Measurements from ENCODE around the gene SF3B6. TPM values are rescaled to one million over a fixed set of nuclear protein-coding genes. Genes with fewer than 3 reads are reported as not detected.
"Not testable (repeated sequence)": the region's sequence is repeated elsewhere in the genome, so short reads cannot be mapped to it uniquely, and the experiment has no call there.

The SF3B6 gene
- total and polyA plus RNA-seq, 12 donors: 61.2 to 209 (median 80.6) TPM

DNA sequence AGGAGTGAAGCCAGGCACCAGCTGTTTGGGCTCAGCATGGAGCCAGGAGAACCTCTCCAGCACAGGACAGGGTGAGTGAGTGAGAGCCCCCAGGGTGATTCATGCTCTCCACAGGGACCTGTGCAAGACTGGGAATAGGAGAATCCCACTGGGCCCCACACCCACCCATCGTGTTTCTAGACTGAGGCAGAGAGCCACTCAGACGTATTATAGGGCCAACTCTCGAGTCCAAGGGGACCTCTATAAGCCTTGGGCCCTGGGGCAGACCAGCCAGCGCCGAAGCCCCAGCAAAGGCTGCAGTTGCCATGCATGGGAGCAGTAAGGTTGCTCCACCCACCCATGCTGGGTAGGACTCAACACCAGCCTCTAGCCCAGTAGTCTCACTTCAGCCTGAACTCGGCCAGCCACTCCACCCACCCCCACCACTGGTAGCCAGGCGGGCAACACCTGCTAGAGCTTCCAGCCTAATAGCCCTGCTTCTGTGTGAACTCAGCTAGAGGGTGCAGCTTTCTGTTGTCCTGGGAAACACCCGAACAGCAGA, 28.1 kb upstream of the SF3B6 start:
- Histone ChIP-seq H3K4me1 (replicated peaks in 1 of 2) (no peaks in the 10 kb centered on the region), H3K27ac (no peak overlapping the region), H3K9me3 (replicated peaks in 1 of 3) (no peaks in the 10 kb centered on the region), H3K36me3 (replicated peaks in 1 of 2) (no peaks in the 10 kb centered on the region), H3K27me3 (no peaks in the 10 kb centered on the region), H3K4me3 (no peak overlapping the region)
- DNase-seq: no peak
- 93 to 98% (median 96%) methylated on average over 3 to 8 of the region's 8 CpGs for WGBS, 4 donors
- intact Hi-C loops (cut with DNase I): no loop called here
- TF ChIP-seq, protein P1, sequence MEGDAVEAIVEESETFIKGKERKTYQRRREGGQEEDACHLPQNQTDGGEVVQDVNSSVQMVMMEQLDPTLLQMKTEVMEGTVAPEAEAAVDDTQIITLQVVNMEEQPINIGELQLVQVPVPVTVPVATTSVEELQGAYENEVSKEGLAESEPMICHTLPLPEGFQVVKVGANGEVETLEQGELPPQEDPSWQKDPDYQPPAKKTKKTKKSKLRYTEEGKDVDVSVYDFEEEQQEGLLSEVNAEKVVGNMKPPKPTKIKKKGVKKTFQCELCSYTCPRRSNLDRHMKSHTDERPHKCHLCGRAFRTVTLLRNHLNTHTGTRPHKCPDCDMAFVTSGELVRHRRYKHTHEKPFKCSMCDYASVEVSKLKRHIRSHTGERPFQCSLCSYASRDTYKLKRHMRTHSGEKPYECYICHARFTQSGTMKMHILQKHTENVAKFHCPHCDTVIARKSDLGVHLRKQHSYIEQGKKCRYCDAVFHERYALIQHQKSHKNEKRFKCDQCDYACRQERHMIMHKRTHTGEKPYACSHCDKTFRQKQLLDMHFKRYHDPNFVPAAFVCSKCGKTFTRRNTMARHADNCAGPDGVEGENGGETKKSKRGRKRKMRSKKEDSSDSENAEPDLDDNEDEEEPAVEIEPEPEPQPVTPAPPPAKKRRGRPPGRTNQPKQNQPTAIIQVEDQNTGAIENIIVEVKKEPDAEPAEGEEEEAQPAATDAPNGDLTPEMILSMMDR (IDR thresholded peaks at IDR 0.05): no peak

- no peak for TF ChIP-seq POLR2A (IDR thresholded peaks at IDR 0.05)
- TF ChIP-seq, protein P1 (IDR thresholded peaks at IDR 0.05): no peak
- Histone ChIP-seq H3K4me1 (replicated peaks in 1 of 2) (no peaks in the 10 kb centered on the region), H3K4me3 (no peak overlapping the region), H3K27ac (no peak overlapping the region), H3K27me3 (no peaks in the 10 kb centered on the region), H3K9me3 (replicated peaks in 1 of 3) (no peaks in the 10 kb centered on the region), H3K36me3 (replicated peaks in 1 of 2) (no peaks in the 10 kb centered on the region)
- no peak for DNase-seq
- intact Hi-C loops (cut with DNase I): no loop called here
- WGBS, 4 donors: 91 to 97% (median 91%) methylated on average over 1 of the region's 1 CpG
Measured at GRCh38 chr2:24102677-24103076, 26.6 kb upstream of the SF3B6 start.

- WGBS, 4 donors: 65 to 96% (median 93%) methylated on average over 2 of the region's 2 CpGs
- intact Hi-C loops (cut with DNase I): no loop called here
Measured at GRCh38 chr2:24101992-24102391, 25.9 kb upstream of the SF3B6 start.

GRCh38 chr2:24100732-24101131, 24.6 kb upstream of the SF3B6 start:
- H3K36me3 ChIP-seq (replicated peaks in 1 of 2); intact Hi-C loops (cut with DNase I); H3K27ac ChIP-seq; H3K27me3 ChIP-seq; DNase-seq; H3K4me3 ChIP-seq; H3K4me1 ChIP-seq (replicated peaks in 1 of 2); H3K9me3 ChIP-seq (replicated peaks in 1 of 3): not testable (repeated sequence)
- 90 to 96% (median 91%) methylated on average over 2 of the region's 2 CpGs for WGBS, 4 donors

More at GRCh38 chr2:24101992-24102391, 25.9 kb upstream of the SF3B6 start:
- Histone ChIP-seq H3K27ac (no peak overlapping the region), H3K36me3 (replicated peaks in 1 of 2) (no peaks in the 10 kb centered on the region), H3K27me3 (no peaks in the 10 kb centered on the region), H3K9me3 (replicated peaks in 1 of 3) (no peaks in the 10 kb centered on the region), H3K4me3 (no peak overlapping the region), H3K4me1 (replicated peaks in 1 of 2) (no peaks in the 10 kb centered on the region)
- DNase-seq: no peak
- TF ChIP-seq, protein P1 (IDR thresholded peaks at IDR 0.05): no peak
- no peak for TF ChIP-seq POLR2A (IDR thresholded peaks at IDR 0.05)

DNA sequence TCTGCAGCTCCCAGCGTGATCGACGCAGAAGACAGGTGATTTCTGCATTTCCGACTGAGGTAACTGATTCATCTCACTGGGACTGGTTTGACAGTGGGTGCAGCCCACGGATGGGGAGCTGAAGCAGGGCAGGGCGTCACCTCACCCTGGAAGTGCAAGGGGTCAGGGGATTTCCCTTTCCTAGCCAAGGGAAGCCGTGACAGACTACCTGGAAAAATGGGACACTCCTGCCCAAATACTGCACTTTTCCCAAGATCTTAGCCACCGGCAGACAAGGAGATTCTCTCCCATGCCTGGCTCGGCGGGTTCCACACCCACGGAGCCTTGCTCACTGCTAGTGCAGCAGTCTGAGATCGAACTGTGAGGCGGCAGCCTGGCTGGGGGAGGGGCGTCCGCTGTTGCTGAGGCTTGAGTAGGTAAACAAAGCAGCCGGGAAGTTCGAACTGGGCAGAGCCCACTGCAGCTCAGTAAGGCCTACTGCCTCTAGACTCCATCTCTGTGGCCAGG, 19.1 kb upstream of the SF3B6 start:
- WGBS, 4 donors: 86 to 93% (median 88%) methylated on average over 14 to 17 of the region's 17 CpGs

DNA sequence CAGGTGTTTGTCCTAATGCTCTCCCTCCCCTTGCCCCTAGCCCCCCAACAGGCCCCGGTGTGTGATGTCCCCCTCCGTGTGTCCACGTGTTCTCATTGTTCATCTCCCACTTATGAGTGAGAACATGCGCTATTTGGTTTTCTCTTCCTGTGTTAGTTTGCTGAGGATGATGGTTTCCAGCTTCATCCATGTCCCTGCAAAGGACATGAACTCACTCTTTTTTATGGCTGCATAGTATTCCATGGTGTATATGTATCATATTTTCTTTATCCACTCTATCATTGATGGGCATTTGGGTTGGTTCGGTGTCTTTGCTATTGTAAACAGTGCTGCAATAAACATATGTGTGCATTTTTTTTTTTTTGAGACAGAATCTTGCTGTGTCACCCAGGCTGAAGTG, 17.1 kb upstream of the SF3B6 start:
- H3K9me3 ChIP-seq (replicated peaks in 1 of 3); H3K4me3 ChIP-seq; H3K27ac ChIP-seq; H3K27me3 ChIP-seq; intact Hi-C loops (cut with DNase I); DNase-seq; H3K4me1 ChIP-seq (replicated peaks in 1 of 2): not testable (repeated sequence)
- peaks cover 0 to 14% of the 10 kb centered on the region in 2 donors for H3K36me3 ChIP-seq (replicated peaks in 1 of 2)
- 87 to 100% (median 97%) methylated on average over 4 to 5 of the region's 5 CpGs for WGBS, 4 donors

More for the DNA sequence above, 19.1 kb upstream of the SF3B6 start:
- intact Hi-C loops (cut with DNase I); DNase-seq; H3K4me3 ChIP-seq; H3K9me3 ChIP-seq (replicated peaks in 1 of 3); H3K27ac ChIP-seq; H3K27me3 ChIP-seq; H3K4me1 ChIP-seq (replicated peaks in 1 of 2): not testable (repeated sequence)
- peaks cover 0 to 14% of the 10 kb centered on the region in 2 donors for H3K36me3 ChIP-seq (replicated peaks in 1 of 2)
